BLaER1 treated with 17β-estradiol and CSF1 and Interleukin-3, amounts not matched to agents 10 nM and 100 nM (cell line): ENCODE results near the gene AFF1.

Experiments
- H3K27ac ChIP-seq, 11 experiments: shearing (Covaris generic); formaldehyde crosslinking; 2 replicates each; pipeline ENCODE4 v1.8.1; 2022
- H3K27me3 ChIP-seq, 11 experiments: shearing (Covaris generic); formaldehyde crosslinking; 2 replicates each; pipeline ENCODE4 v1.8.1; 2022
- H3K36me3 ChIP-seq, 11 experiments: shearing (Covaris generic); formaldehyde crosslinking; 2 replicates each; pipeline ENCODE4 v1.8.1; 2022
- H3K4me1 ChIP-seq, 10 experiments: shearing (Covaris generic); formaldehyde crosslinking; 2 replicates each; pipeline ENCODE4 v1.8.1; 2022
- H3K4me2 ChIP-seq, 11 experiments: shearing (Covaris generic); formaldehyde crosslinking; 2 replicates each; pipeline ENCODE4 v1.8.1; 2022
- H3K4me3 ChIP-seq, 10 experiments: shearing (Covaris generic); formaldehyde crosslinking; 2 replicates each; pipeline ENCODE4 v1.8.1; 2022
- H3K9ac ChIP-seq, 11 experiments: shearing (Covaris generic); formaldehyde crosslinking; 2 replicates each; pipeline ENCODE4 v1.8.1; 2022
- H3K9me3 ChIP-seq, 11 experiments: shearing (Covaris generic); formaldehyde crosslinking; replicated peaks in 1 of 11; 2 replicates each; pipeline ENCODE4 v1.8.1; 2022
- H4K20me1 ChIP-seq, 11 experiments: shearing (Covaris generic); formaldehyde crosslinking; 2 replicates each; pipeline ENCODE4 v1.8.1; 2022
- Cebpa-rat ChIP-seq, 11 experiments: shearing (Covaris generic); IDR thresholded peaks; 2 replicates each; pipeline ENCODE4 v1.8.1; 2022

AFF1 gene

GRCh38 chr4:87120010-87120409, 185.2 kb downstream of the AFF1 start:
- peaks cover 10 to 100% (median 15%) of the 10 kb centered on the region in 11 experiments; a peak in 14 of 22 replicates for H4K20me1 ChIP-seq
- peak overlapping the region; percentile 59 to 80 (median 65); a peak in 21 of 22 replicates for H3K4me2 ChIP-seq
- no peak for TF ChIP-seq Cebpa-rat (IDR thresholded peaks at IDR 0.05)
- peak overlapping the region in 8 of 11 experiments; percentile 17 to 87 (median 79); a peak in 12 of 22 replicates for H3K27ac ChIP-seq
- H3K9me3 ChIP-seq = peaks cover 0 to 20% (median 6%) of the 10 kb centered on the region in 11 experiments; a peak in 9 of 22 replicates
- H3K36me3 ChIP-seq = peaks cover 88 to 100% (median 93%) of the 10 kb centered on the region in 11 experiments
- peak overlapping the region in 2 of 11 experiments; percentile 40 to 67; a peak in 3 of 22 replicates for H3K9ac ChIP-seq
- peaks cover 43 to 80% (median 68%) of the 10 kb centered on the region in 10 experiments for H3K4me1 ChIP-seq
- H3K27me3 ChIP-seq = no peaks in the 10 kb centered on the region
- H3K4me3 ChIP-seq = no peak overlapping the region

GRCh38 chr4:87120411-87121162, 185.8 kb downstream of the AFF1 start:
- H3K9ac ChIP-seq = peak overlapping the region in 7 of 11 experiments; percentile 40 to 72 (median 61); a peak in 9 of 22 replicates
- peak overlapping the region; percentile 59 to 80 (median 65) for H3K4me2 ChIP-seq
- H3K27ac ChIP-seq = peak overlapping the region in 9 of 11 experiments; percentile 19 to 87 (median 78); a peak in 15 of 22 replicates
- TF ChIP-seq Cebpa-rat (IDR thresholded peaks at IDR 0.05) = no peak
- peaks cover 9 to 100% (median 15%) of the 10 kb centered on the region in 11 experiments; a peak in 14 of 22 replicates for H4K20me1 ChIP-seq
- peaks cover 0 to 20% (median 6%) of the 10 kb centered on the region in 11 experiments; a peak in 8 of 22 replicates for H3K9me3 ChIP-seq
- H3K4me1 ChIP-seq = peaks cover 43 to 80% (median 68%) of the 10 kb centered on the region in 10 experiments
- peaks cover 88 to 100% (median 93%) of the 10 kb centered on the region in 11 experiments for H3K36me3 ChIP-seq
- H3K27me3 ChIP-seq = no peaks in the 10 kb centered on the region
- H3K4me3 ChIP-seq = no peak overlapping the region; a peak in 1 of 20 replicates

GRCh38 chr4:87121341-87122065, 186.7 kb downstream of the AFF1 start:
- H3K4me2 ChIP-seq = peak overlapping the region; percentile 59 to 80 (median 65)
- peaks cover 43 to 80% (median 68%) of the 10 kb centered on the region in 10 experiments for H3K4me1 ChIP-seq
- peaks cover 0 to 20% (median 6%) of the 10 kb centered on the region in 11 experiments; a peak in 8 of 22 replicates for H3K9me3 ChIP-seq
- H4K20me1 ChIP-seq = peaks cover 9 to 99% (median 14%) of the 10 kb centered on the region in 11 experiments; a peak in 14 of 22 replicates
- H3K36me3 ChIP-seq = peaks cover 88 to 100% (median 93%) of the 10 kb centered on the region in 11 experiments
- H3K9ac ChIP-seq = peak overlapping the region in 8 of 11 experiments; percentile 2 to 72 (median 54); a peak in 14 of 22 replicates
- TF ChIP-seq Cebpa-rat (IDR thresholded peaks at IDR 0.05) = no peak
- H3K4me3 ChIP-seq = no peak overlapping the region; a peak in 2 of 20 replicates
- no peaks in the 10 kb centered on the region for H3K27me3 ChIP-seq
- H3K27ac ChIP-seq = peak overlapping the region in 9 of 11 experiments; percentile 19 to 87 (median 78); a peak in 16 of 22 replicates

- H4K20me1 ChIP-seq = peaks cover 4 to 91% (median 8%) of the 10 kb centered on the region in 11 experiments; a peak in 14 of 22 replicates
- H3K9me3 ChIP-seq = peaks cover 0 to 15% (median 4%) of the 10 kb centered on the region in 11 experiments; a peak in 8 of 22 replicates
- peak overlapping the region in 7 of 11 experiments; percentile 40 to 72 (median 61); a peak in 14 of 22 replicates for H3K9ac ChIP-seq
- peaks cover 88 to 100% (median 93%) of the 10 kb centered on the region in 11 experiments for H3K36me3 ChIP-seq
- H3K4me2 ChIP-seq = peak overlapping the region; percentile 23 to 80 (median 65); a peak in 21 of 22 replicates
- peak overlapping the region in 9 of 11 experiments; percentile 19 to 87 (median 78); a peak in 15 of 22 replicates for H3K27ac ChIP-seq
- peak overlapping the region in 3 of 10 experiments; percentile 7 to 21 (median 17); a peak in 3 of 20 replicates for H3K4me3 ChIP-seq
- H3K4me1 ChIP-seq = peaks cover 43 to 75% (median 63%) of the 10 kb centered on the region in 10 experiments
- no peaks in the 10 kb centered on the region for H3K27me3 ChIP-seq
- TF ChIP-seq Cebpa-rat (IDR thresholded peaks at IDR 0.05) = peak in 1 of 11 experiments; percentile 81; a peak in 2 of 22 replicates
Observed at GRCh38 chr4:87122252-87122651, 187.4 kb downstream of the AFF1 start.

GRCh38 chr4:87126056-87126455, 191.2 kb downstream of the AFF1 start:
- Histone ChIP-seq H3K9ac (no peak overlapping the region), H3K9me3 (peaks cover 0 to 14% (median 0%) of the 10 kb centered on the region in 11 experiments; a peak in 3 of 22 replicates), H3K4me3 (no peak overlapping the region), H3K4me1 (peaks cover 15 to 37% (median 29%) of the 10 kb centered on the region in 10 experiments), H3K4me2 (0 out of 22 replicates have a peak overlapping the region, but pooled peaks of 1 of the 11 experiments have one; percentile 4), H3K27ac (peak overlapping the region in 7 of 11 experiments; percentile 8 to 87 (median 78); a peak in 7 of 22 replicates), H3K27me3 (no peaks in the 10 kb centered on the region), H4K20me1 (peaks cover 0 to 89% (median 0%) of the 10 kb centered on the region in 11 experiments; a peak in 9 of 22 replicates), H3K36me3 (peaks cover 88 to 100% (median 93%) of the 10 kb centered on the region in 11 experiments)
- TF ChIP-seq Cebpa-rat (IDR thresholded peaks at IDR 0.05) = no peak

GRCh38 chr4:87128006-87128705, 193.3 kb downstream of the AFF1 start:
- no peak for TF ChIP-seq Cebpa-rat (IDR thresholded peaks at IDR 0.05)
- Histone ChIP-seq H3K9me3 (peaks cover 0 to 14% (median 0%) of the 10 kb centered on the region in 11 experiments; a peak in 3 of 22 replicates), H3K9ac (no peak overlapping the region), H3K36me3 (peaks cover 98 to 100% (median 100%) of the 10 kb centered on the region in 11 experiments), H3K27me3 (no peaks in the 10 kb centered on the region), H3K4me2 (no peak overlapping the region), H3K27ac (peak overlapping the region in 1 of 11 experiments; percentile 34; a peak in 1 of 22 replicates), H3K4me1 (peaks cover 0 to 16% (median 8%) of the 10 kb centered on the region in 10 experiments; a peak in 14 of 20 replicates), H4K20me1 (peaks cover 0 to 89% (median 0%) of the 10 kb centered on the region in 11 experiments; a peak in 5 of 22 replicates), H3K4me3 (no peak overlapping the region)

GRCh38 chr4:87129681-87130080, 194.9 kb downstream of the AFF1 start:
- no peak overlapping the region for H3K9ac ChIP-seq
- H3K36me3 ChIP-seq = peaks cover 100% of the 10 kb centered on the region in 11 experiments
- H3K4me2 ChIP-seq = no peak overlapping the region
- H3K4me3 ChIP-seq = no peak overlapping the region
- no peak for TF ChIP-seq Cebpa-rat (IDR thresholded peaks at IDR 0.05)
- H4K20me1 ChIP-seq = peaks cover 0 to 88% (median 0%) of the 10 kb centered on the region in 11 experiments; a peak in 3 of 22 replicates
- 0 out of 22 replicates have a peak overlapping the region, but pooled peaks of 1 of the 11 experiments have one; percentile 18 for H3K27ac ChIP-seq
- H3K27me3 ChIP-seq = no peaks in the 10 kb centered on the region
- H3K9me3 ChIP-seq = peaks cover 0 to 14% (median 0%) of the 10 kb centered on the region in 11 experiments; a peak in 3 of 22 replicates
- H3K4me1 ChIP-seq = peaks cover 0 to 7% (median 0%) of the 10 kb centered on the region in 10 experiments; a peak in 3 of 20 replicates
